GM11168 (cell line): ENCODE measurements around the gene LOXL1.

ENCODE experiments used
- in situ Hi-C: fragments of 300-500 bp; cut with MboI; formaldehyde crosslinking; loops from one replicate; pipeline ENCODE4 v1.12.0; 2022; ENCODE audit warnings: low sequenced_read_pairs; ENCODE audit not compliant: unreplicated experiment

LOXL1 gene

DNA sequence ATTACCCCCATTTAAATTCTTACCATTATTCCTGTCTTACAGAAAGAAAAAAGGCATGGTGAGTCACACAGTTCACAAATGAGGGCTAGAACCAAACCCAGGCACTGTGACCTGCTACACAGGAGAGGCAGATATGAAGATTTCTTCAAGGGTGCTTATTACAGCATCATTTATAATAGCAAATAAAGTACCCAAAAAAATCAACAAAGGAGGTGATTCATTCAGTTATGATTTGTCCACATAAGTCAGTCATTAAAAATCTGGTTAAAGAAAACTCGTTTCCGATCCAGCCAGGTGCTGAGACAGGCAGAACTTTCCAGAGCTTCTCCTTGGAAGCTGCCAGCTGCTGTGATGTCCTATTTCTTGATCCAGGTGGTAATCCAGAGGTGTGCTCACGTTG is 7.5 kb upstream of the LOXL1 start:
- in situ Hi-C loops = no loop called here

DNA sequence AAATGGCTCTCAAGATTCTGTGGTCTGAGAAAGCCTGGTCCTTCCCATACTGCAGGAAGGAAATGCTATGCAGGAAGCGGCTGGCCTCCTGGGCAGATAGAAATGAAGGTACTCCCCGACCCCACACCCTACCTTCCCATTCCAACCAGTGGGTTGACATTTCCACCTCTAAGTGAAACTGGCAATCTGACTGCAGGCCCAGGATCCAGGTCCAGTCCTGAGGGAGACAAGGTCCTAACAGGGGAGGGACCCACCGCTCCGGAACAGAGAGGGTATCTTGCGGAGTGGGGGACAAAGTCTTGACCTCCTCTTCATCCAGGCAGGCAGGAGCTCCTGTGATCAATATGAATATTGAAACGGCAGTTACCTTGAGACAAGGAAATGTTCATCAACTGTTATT is 6.6 kb upstream of the LOXL1 start:
- in situ Hi-C loops = no loop called here

GRCh38 chr15:73921254-73921925 is 4.9 kb upstream of the LOXL1 start:
- in situ Hi-C loops = no loop called here

DNA sequence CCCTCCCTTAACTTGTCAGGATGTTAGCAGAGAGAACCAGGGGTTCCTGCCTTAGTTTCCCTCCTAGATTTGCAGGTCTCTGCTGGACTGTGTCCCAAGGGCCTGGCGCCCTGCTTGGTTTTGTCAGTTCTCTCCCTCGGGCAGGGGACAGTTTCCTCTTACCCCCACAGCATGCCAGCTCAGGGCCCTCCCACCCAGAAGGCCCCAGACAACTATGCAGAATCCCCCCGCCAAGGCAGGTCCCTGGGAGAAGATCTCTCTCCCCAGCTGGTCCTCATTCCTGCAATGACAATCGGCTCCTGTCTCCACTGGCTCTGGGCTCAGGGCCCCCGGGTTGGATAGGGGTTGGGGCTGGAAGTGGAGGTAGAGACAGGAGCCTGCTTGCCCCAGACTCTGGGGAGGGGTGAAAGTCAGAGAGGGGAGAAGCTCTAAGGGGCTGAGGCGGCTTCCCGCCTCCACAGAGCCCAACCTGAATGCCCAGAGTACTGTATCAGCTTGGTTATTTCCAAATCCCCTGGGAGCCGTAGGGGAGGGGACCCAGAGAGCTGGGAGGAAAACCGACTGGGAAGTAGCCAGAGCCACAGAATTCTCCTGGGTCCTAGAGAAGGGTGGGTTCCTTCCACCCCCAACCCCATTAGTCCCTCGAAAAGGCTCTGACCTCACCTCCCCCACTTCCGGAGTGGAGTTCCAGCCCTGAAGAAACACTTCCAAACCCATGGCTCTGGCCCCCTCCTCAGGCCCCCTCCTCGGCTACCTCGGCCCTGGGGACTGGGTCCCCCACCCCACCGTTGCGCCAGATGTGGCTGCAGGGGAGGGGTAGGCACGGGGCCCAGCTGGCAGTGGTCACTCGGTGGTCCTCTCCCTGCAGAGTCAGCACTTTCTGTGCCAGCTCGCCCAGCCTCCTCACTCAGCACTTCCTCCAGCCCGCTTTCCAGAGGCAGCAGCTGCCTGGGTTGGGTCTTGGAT is 3.8 kb upstream of the LOXL1 start:
- in situ Hi-C loops = no loop called here

GRCh38 chr15:73923156-73923487 is 3.1 kb upstream of the LOXL1 start:
- in situ Hi-C loops = no loop called here

DNA sequence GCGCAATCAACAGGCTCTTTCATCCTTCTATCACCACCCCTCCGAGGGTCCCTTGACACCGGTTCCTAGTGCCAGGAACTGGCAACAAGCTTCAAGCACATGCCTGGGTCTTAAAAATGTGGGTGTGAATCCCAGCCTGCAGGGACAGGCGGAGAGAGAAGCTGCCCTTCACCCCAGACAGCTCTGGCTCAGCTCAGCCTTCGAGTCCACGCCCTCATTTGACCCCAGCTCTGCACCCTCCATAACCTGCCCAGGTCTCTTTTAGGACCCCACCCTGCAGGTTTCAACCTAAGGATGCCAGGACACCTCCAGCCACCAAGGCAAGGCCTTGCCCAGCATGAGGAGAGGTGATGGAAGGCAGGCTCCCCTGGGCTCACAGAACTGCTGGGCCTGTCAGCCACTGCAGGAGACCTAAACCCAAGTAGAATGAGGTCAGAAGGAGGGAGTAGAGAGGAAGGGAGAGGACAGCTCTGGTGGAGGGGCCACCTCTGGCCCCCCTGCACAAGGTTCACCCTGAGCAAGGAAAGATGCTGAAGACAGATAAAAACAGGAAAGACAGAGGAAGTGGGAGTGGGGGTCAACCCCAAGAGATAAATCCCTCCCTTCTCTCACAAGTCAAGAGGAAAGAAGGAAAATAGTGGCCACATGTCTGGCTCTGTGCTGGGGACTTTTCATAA is 2.6 kb upstream of the LOXL1 start:
- in situ Hi-C loops = no loop called here

- in situ Hi-C loops = no loop called here
Observed at GRCh38 chr15:73924171-73924921, 1.9 kb upstream of the LOXL1 start.

DNA sequence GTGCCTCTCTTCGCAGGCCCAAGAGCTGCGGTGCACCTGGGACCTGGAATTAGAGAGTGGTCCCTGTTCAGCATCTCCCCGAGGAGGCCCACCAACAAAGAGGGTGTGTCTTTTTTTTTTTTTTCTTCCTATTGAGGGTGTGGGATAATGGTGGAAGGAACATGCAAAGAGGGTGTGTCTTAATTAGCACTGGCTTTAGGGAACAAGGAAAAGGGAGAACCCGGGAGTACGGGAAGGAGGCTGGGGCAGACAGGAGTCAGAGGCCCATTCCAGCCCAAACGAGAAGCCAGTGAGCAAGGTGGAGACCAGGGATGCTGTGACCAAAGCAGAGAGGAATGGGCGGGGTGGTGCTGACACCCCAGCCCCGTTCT is 429 bp upstream of the LOXL1 start:
- in situ Hi-C loops = no loop called here

- in situ Hi-C loops = no loop called here
Observed at GRCh38 chr15:73927003-73927475, 777 bp downstream of the LOXL1 start.

- in situ Hi-C loops = no loop called here
Observed at GRCh38 chr15:73927476-73928240, 1.4 kb downstream of the LOXL1 start.

DNA sequence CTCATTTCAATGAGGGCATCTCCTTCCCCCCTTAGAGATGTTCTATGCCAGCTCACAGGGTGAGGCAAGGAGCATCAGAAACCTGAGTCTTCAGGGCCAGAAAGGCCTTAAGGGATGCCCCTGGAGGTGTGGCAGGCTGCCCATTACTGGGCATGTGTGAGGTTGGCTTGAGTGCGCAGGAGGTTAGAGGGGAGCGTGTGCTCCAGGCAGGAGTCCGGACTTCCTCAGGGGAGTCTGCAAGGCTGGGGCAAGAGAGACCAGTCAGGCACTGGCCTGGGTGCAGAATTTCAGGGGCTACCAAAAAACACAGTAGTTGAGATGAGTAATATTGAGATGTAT is 1.9 kb downstream of the LOXL1 start:
- in situ Hi-C loops = no loop called here

DNA sequence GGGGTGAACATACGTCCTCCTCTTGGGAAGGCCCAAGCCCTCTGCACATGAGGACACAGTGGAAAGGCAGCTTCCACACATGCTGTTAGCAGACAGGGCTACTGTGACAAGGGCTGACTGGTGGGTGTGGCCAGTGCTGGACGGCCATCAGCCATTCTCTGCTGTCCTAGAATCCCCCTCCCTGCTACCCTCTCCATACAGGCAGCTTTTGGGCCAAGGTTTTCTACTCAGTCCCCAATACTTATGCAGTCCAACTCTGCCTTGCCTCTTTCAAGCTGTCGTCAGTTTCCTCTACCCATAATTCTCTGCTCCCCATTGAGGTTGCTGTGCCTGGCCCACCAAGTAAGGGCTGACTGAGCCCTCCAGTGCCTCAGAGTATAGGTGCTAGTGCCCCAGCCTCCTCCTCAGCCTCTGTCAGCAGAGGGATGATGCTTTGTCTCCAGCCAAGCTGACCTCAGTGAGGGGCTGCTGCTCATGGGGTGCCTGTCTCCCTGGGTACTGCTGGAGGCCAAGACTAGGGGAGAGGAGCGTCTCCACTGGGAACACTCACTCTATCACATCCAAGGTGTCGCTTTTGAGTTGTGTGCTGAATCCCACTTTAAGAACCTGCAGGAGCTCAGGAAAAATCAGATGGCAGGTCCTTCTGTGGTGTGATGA is 2.8 kb downstream of the LOXL1 start:
- in situ Hi-C loops = no loop called here

- in situ Hi-C loops = no loop called here
Observed at GRCh38 chr15:73930371-73930770, 4.1 kb downstream of the LOXL1 start.

GRCh38 chr15:73930790-73931281 is 4.6 kb downstream of the LOXL1 start:
- in situ Hi-C loops = no loop called here

DNA sequence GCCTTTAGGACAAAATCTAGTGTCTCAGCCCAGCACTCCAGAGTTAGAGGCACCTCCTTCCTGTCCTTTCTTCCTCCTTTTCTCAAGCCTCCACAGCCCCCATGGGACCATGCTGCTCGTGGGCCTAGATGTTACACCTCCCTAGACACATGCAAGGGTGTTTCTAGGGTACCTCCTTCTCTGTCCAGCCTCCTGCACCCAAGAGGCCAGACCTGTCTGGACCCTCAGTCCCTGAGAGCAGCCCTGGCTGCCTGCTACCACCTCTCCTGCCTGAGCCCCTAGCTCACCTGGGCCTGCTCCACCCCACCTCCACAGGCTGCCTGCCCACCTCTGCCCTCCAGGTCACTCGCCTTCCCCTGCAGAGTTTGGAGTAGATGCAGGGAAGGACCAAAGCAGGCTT is 5.2 kb downstream of the LOXL1 start:
- in situ Hi-C loops = no loop called here

GRCh38 chr15:73932381-73933191 is 6.3 kb downstream of the LOXL1 start:
- in situ Hi-C loops = no loop called here

DNA sequence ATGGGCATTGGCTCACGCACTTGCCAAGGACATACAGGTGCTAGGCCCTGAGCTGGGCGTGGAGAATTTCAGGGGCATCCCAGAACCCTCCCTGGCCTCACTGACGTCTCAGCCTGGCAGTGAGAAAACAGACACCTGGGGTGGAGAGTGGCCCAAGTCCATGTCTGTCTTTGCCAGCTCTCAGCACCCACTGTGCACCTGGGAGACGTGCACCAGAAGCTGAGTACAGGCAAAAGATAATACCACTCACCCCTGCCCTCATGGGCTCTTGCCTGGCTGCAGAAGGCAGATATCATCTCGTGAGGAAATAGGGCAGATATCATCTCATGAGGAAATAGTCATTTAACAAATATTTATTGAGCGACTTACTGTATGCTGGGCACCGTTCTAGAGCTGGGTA is 8.0 kb downstream of the LOXL1 start:
- in situ Hi-C loops = no loop called here

GRCh38 chr15:73935547-73935946 is 9.3 kb downstream of the LOXL1 start:
- in situ Hi-C loops = no loop called here
